ENCODE measurements around the gene CATSPERD. TPM values are rescaled to one million over a fixed set of nuclear protein-coding genes. Genes with fewer than 3 reads are reported as not detected.

Gene CATSPERD
- total RNA-seq, 1 donor from 2014 or later, result not detected

GRCh38 chr19:5782322-5782721 lies 61.9 kb downstream of the CATSPERD start:
- Histone ChIP-seq H3K27ac (no peak overlapping the region), H3F3A (ENCODE audit: low read depth) (no peaks in the 10 kb centered on the region), H3K9ac (no peak overlapping the region), H4K20me1 (ENCODE audit: low read depth) (no peaks in the 10 kb centered on the region), H3K36me3 (no peaks in the 10 kb centered on the region), H3K79me2 (ENCODE audit: low read depth) (no peaks in the 10 kb centered on the region), H3K4me3 (no peak overlapping the region), H3K9me3 (ENCODE audit: low read depth) (no peaks in the 10 kb centered on the region), H3K4me2 (no peak overlapping the region), H3K27me3 (no peaks in the 10 kb centered on the region), H2AFZ (replicated peaks) (no peak overlapping the region), H3K4me1 (no peaks in the 10 kb centered on the region)
- Mint-ChIP-seq H3K27me3 (ENCODE audit: insufficient read depth, low read depth) (peaks cover 9% of the 10 kb centered on the region), H3K4me3 (no peak overlapping the region), H3K36me3 (peaks cover 5% of the 10 kb centered on the region), H3K9me3 (no peaks in the 10 kb centered on the region), H3K27ac (no peak overlapping the region), H3K4me1 (no peaks in the 10 kb centered on the region)
- no peak for DNase-seq (ENCODE audit: low spot score)
- no peak for TF ChIP-seq CTCF (IDR thresholded peaks at IDR 0.05)
- TF ChIP-seq EZH2phosphoT487 (IDR thresholded peaks at IDR 0.05), result no peak
- TF ChIP-seq EZH2 (IDR thresholded peaks at IDR 0.05), result no peak

GRCh38 chr19:5782945-5783919 lies 62.8 kb downstream of the CATSPERD start:
- Histone ChIP-seq H3K27me3 (no peaks in the 10 kb centered on the region), H3K9me3 (ENCODE audit: low read depth) (no peaks in the 10 kb centered on the region), H3K79me2 (ENCODE audit: low read depth) (no peaks in the 10 kb centered on the region), H3K4me1 (no peaks in the 10 kb centered on the region), H3K4me3 (no peak overlapping the region), H4K20me1 (ENCODE audit: low read depth) (no peaks in the 10 kb centered on the region), H3K36me3 (no peaks in the 10 kb centered on the region), H2AFZ (replicated peaks) (no peak overlapping the region), H3K4me2 (no peak overlapping the region), H3K9ac (no peak overlapping the region), H3F3A (ENCODE audit: low read depth) (no peaks in the 10 kb centered on the region), H3K27ac (no peak overlapping the region)
- H3K9me3 Mint-ChIP-seq, result no peaks in the 10 kb centered on the region
- H3K4me3 Mint-ChIP-seq, result no peak overlapping the region
- TF ChIP-seq CTCF (IDR thresholded peaks at IDR 0.05) (no peak), EZH2phosphoT487 (IDR thresholded peaks at IDR 0.05) (no peak), EZH2 (IDR thresholded peaks at IDR 0.05) (no peak)
- peaks cover 7% of the 10 kb centered on the region for H3K36me3 Mint-ChIP-seq
- DNase-seq (ENCODE audit: low spot score), result no peak
- H3K27me3 Mint-ChIP-seq (ENCODE audit: insufficient read depth, low read depth), result peaks cover 9% of the 10 kb centered on the region
- no peak overlapping the region for H3K27ac Mint-ChIP-seq
- H3K4me1 Mint-ChIP-seq, result no peaks in the 10 kb centered on the region

GRCh38 chr19:5784581-5785147 lies 64.2 kb downstream of the CATSPERD start, which contains the start of gene PRR22:
PRR22 (minus strand) TSS chr19:5784746; CDS start chr19:5784660, 86 bp downstream.
- Histone ChIP-seq H3F3A (ENCODE audit: low read depth) (no peaks in the 10 kb centered on the region), H3K4me3 (no peak within 1 kb of the TSS), H2AFZ (replicated peaks) (no peak within 1 kb of the TSS), H3K9ac (no peak within 1 kb of the TSS), H3K4me1 (no peaks in the 10 kb centered on the region), H3K79me2 (ENCODE audit: low read depth) (no peaks in the 10 kb centered on the region), H3K27me3 (no peaks in the 10 kb centered on the region), H3K4me2 (no peak within 1 kb of the TSS), H3K9me3 (ENCODE audit: low read depth) (no peaks in the 10 kb centered on the region), H3K27ac (no peak within 1 kb of the TSS), H4K20me1 (ENCODE audit: low read depth) (no peaks in the 10 kb centered on the region), H3K36me3 (no peaks in the 10 kb centered on the region)
- Mint-ChIP-seq H3K36me3 (peaks cover 9% of the 10 kb centered on the region), H3K27ac (no peak within 1 kb of the TSS), H3K4me1 (no peaks in the 10 kb centered on the region), H3K4me3 (no peak within 1 kb of the TSS), H3K27me3 (ENCODE audit: insufficient read depth, low read depth) (peaks cover 9% of the 10 kb centered on the region), H3K9me3 (no peaks in the 10 kb centered on the region)
- TF ChIP-seq CTCF (IDR thresholded peaks at IDR 0.05), result no peak
- TF ChIP-seq EZH2phosphoT487 (IDR thresholded peaks at IDR 0.05), result no peak
- no peak for TF ChIP-seq EZH2 (IDR thresholded peaks at IDR 0.05)
- no peak for DNase-seq (ENCODE audit: low spot score)
